Measurements from ENCODE around the gene DNER. TPM values are rescaled to one million over a fixed set of nuclear protein-coding genes. Genes with fewer than 3 reads are reported as not detected.
A peak's percentile ranks its signal among the peaks of the same experiment; 100 is the strongest.

Gene DNER
- total RNA-seq, 1 donor from 2014 or later: not detected

DNA sequence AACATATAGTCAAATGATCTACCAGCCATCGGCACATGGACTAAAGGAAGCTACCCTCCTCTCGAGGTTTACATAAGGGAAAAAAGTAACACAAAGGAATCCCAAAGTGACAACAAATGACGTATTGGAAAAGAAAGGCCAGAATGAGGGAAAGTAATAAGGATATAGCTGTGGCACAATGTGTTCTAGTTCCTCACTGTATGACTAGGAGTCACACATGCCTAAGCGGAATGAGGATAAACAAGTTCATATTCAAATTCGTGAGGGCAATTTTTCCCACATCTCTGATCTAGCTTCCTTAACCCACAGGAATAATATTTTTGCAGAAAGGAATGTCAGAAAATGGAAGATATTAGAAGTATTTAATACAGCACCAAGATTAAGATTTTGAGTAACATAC, 281.0 kb downstream of the DNER start:
- TF ChIP-seq, protein P1, sequence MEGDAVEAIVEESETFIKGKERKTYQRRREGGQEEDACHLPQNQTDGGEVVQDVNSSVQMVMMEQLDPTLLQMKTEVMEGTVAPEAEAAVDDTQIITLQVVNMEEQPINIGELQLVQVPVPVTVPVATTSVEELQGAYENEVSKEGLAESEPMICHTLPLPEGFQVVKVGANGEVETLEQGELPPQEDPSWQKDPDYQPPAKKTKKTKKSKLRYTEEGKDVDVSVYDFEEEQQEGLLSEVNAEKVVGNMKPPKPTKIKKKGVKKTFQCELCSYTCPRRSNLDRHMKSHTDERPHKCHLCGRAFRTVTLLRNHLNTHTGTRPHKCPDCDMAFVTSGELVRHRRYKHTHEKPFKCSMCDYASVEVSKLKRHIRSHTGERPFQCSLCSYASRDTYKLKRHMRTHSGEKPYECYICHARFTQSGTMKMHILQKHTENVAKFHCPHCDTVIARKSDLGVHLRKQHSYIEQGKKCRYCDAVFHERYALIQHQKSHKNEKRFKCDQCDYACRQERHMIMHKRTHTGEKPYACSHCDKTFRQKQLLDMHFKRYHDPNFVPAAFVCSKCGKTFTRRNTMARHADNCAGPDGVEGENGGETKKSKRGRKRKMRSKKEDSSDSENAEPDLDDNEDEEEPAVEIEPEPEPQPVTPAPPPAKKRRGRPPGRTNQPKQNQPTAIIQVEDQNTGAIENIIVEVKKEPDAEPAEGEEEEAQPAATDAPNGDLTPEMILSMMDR (IDR thresholded peaks at IDR 0.05): no peak
- Mint-ChIP-seq H3K27me3 (ENCODE audit: low read depth) (peaks cover 5% of the 10 kb centered on the region), H3K27ac (ENCODE audit: unreplicated experiment) (no peak overlapping the region), H3K36me3 (ENCODE audit: low read depth) (no peaks in the 10 kb centered on the region), H3K9me3 (ENCODE audit: low read depth) (peaks cover 5% of the 10 kb centered on the region), H3K4me1 (ENCODE audit: low read depth) (peaks cover 8% of the 10 kb centered on the region), H3K4me3 (ENCODE audit: unreplicated experiment) (no peak overlapping the region)
- no peak for DNase-seq (ENCODE audit: low spot score)

- DNase-seq (ENCODE audit: low spot score): no peak
- H3K4me3 Mint-ChIP-seq (ENCODE audit: unreplicated experiment): no peak overlapping the region
- no peak overlapping the region for H3K27ac Mint-ChIP-seq (ENCODE audit: unreplicated experiment)
- peaks cover 8% of the 10 kb centered on the region for H3K4me1 Mint-ChIP-seq (ENCODE audit: low read depth)
- peaks cover 7% of the 10 kb centered on the region for H3K27me3 Mint-ChIP-seq (ENCODE audit: low read depth)
- peaks cover 5% of the 10 kb centered on the region for H3K9me3 Mint-ChIP-seq (ENCODE audit: low read depth)
- H3K36me3 Mint-ChIP-seq (ENCODE audit: low read depth): no peaks in the 10 kb centered on the region
- TF ChIP-seq, protein P1 (IDR thresholded peaks at IDR 0.05): peak; percentile 81
Measured at GRCh38 chr2:229431327-229431954, 282.9 kb downstream of the DNER start.

GRCh38 chr2:229429589-229429988, 284.8 kb downstream of the DNER start:
- Mint-ChIP-seq H3K36me3 (ENCODE audit: low read depth) (no peaks in the 10 kb centered on the region), H3K27me3 (ENCODE audit: low read depth) (peaks cover 7% of the 10 kb centered on the region), H3K9me3 (ENCODE audit: low read depth) (no peaks in the 10 kb centered on the region), H3K4me1 (ENCODE audit: low read depth) (peaks cover 8% of the 10 kb centered on the region), H3K27ac (ENCODE audit: unreplicated experiment) (no peak overlapping the region), H3K4me3 (ENCODE audit: unreplicated experiment) (no peak overlapping the region)
- TF ChIP-seq, protein P1 (IDR thresholded peaks at IDR 0.05): no peak
- no peak for DNase-seq (ENCODE audit: low spot score)

GRCh38 chr2:229426464-229426863, 287.9 kb downstream of the DNER start:
- TF ChIP-seq, protein P1 (IDR thresholded peaks at IDR 0.05): no peak
- no peak overlapping the region for H3K4me3 Mint-ChIP-seq (ENCODE audit: unreplicated experiment)

DNA sequence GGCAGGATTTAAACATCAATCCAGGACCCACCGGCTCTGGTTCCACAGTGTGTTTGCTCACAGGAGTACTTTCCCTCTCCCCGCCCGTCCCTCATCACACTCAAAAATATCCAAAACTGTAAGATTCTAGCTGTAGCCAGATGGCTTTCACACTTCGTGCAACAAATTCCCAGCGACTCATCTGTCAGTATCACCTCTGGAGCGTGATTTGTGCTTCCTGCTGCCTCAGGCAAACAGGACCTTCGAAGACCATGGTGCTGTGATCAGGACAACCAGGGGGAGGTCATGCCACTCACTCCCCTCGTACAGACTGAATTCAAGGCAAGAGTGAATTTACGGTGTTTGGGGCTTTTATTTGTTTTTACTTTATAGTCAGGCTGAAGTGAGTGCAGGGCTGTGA, 288.8 kb downstream of the DNER start:
- Mint-ChIP-seq H3K27ac (ENCODE audit: unreplicated experiment) (no peak overlapping the region), H3K27me3 (ENCODE audit: low read depth) (peaks cover 10% of the 10 kb centered on the region), H3K4me1 (ENCODE audit: low read depth) (no peaks in the 10 kb centered on the region), H3K9me3 (ENCODE audit: low read depth) (no peaks in the 10 kb centered on the region), H3K36me3 (ENCODE audit: low read depth) (no peaks in the 10 kb centered on the region), H3K4me3 (ENCODE audit: unreplicated experiment) (no peak overlapping the region)
- no peak for DNase-seq (ENCODE audit: low spot score)
- TF ChIP-seq, protein P1 (IDR thresholded peaks at IDR 0.05): no peak

More at GRCh38 chr2:229426464-229426863, 287.9 kb downstream of the DNER start:
- H3K36me3 Mint-ChIP-seq (ENCODE audit: low read depth): no peaks in the 10 kb centered on the region
- peaks cover 10% of the 10 kb centered on the region for H3K27me3 Mint-ChIP-seq (ENCODE audit: low read depth)
- no peak overlapping the region for H3K27ac Mint-ChIP-seq (ENCODE audit: unreplicated experiment)
- no peaks in the 10 kb centered on the region for H3K4me1 Mint-ChIP-seq (ENCODE audit: low read depth)
- DNase-seq (ENCODE audit: low spot score): no peak
- no peaks in the 10 kb centered on the region for H3K9me3 Mint-ChIP-seq (ENCODE audit: low read depth)
